LNCAP (cell line): ENCODE measurements around the gene SH3BGRL2.

ENCODE experiments used
- CTCF ChIP-seq: fragments of 450-650 bp; IDR thresholded peaks from 2 replicates; pipeline ENCODE4 v1.5.1; 2017; ENCODE audit warnings: mild to moderate bottlenecking

SH3BGRL2 gene

GRCh38 chr6:79640146-79641111, 9.3 kb downstream of the SH3BGRL2 start:
- no peak for TF ChIP-seq CTCF

GRCh38 chr6:79646006-79646405, 14.9 kb downstream of the SH3BGRL2 start:
- no peak for TF ChIP-seq CTCF

GRCh38 chr6:79646561-79646960, 15.4 kb downstream of the SH3BGRL2 start:
- no peak for TF ChIP-seq CTCF

- no peak for TF ChIP-seq CTCF
Measured at GRCh38 chr6:79647741-79648140, 16.6 kb downstream of the SH3BGRL2 start.

- no peak for TF ChIP-seq CTCF
Measured at GRCh38 chr6:79648328-79648727, 17.2 kb downstream of the SH3BGRL2 start.

- no peak for TF ChIP-seq CTCF
Measured at GRCh38 chr6:79649016-79649415, 17.9 kb downstream of the SH3BGRL2 start.

- TF ChIP-seq CTCF = no peak
Measured at GRCh38 chr6:79650950-79651349, 19.8 kb downstream of the SH3BGRL2 start.
